Smooth muscle cell (in vitro differentiated cells): Measurements from ENCODE around the gene ROCK2. TPM values are rescaled to one million over a fixed set of nuclear protein-coding genes. Genes with fewer than 3 reads are reported as not detected.

ENCODE experiments used
- DNase-seq: peaks from one replicate; lab custom pipeline; 2025; ENCODE audit not compliant: unreplicated experiment; lab: John Stamatoyannopoulos, UW
- H2AFZ ChIP-seq: fragments of 200-600 bp; sonication (generic); 2 replicates; pipeline ENCODE4 v1.6.0; 2016; ENCODE audit warnings: antibody characterized with exemption, low read depth, mild to moderate bottlenecking
- H3F3A ChIP-seq: fragments of 200-600 bp; sonication (generic); 2 replicates; pipeline ENCODE4 v1.6.0; 2017; ENCODE audit warnings: antibody characterized with exemption, low read depth
- H3K27ac ChIP-seq: fragments of 200-600 bp; sonication (generic); 2 replicates; pipeline ENCODE4 v1.5.1; 2016; ENCODE audit warnings: low read depth, mild to moderate bottlenecking
- H3K27me3 ChIP-seq: fragments of 200-600 bp; sonication (generic); 2 replicates; pipeline ENCODE4 v1.6.1; 2016; ENCODE audit warnings: low read depth, mild to moderate bottlenecking
- H3K36me3 ChIP-seq: fragments of 200-600 bp; sonication (generic); 2 replicates; pipeline ENCODE4 v1.5.1; 2016; ENCODE audit warnings: low read depth
- H3K4me1 ChIP-seq: fragments of 200-600 bp; sonication (generic); 2 replicates; pipeline ENCODE4 v1.5.1; 2016; ENCODE audit warnings: low read depth
- H3K4me2 ChIP-seq: fragments of 200-600 bp; sonication (generic); 2 replicates; pipeline ENCODE4 v1.6.0; 2016; ENCODE audit warnings: mild to moderate bottlenecking
- H3K4me3 ChIP-seq: fragments of 200-600 bp; sonication (generic); 2 replicates; pipeline ENCODE4 v1.5.1; 2016; ENCODE audit warnings: mild to moderate bottlenecking
- H3K79me2 ChIP-seq: fragments of 200-600 bp; sonication (generic); 2 replicates; pipeline ENCODE4 v1.6.0; 2016; ENCODE audit warnings: low read depth, mild to moderate bottlenecking
- H3K9ac ChIP-seq: fragments of 200-600 bp; sonication (generic); 2 replicates; pipeline ENCODE4 v1.6.0; 2016; ENCODE audit warnings: low read depth
- H3K9me3 ChIP-seq: fragments of 200-600 bp; sonication (generic); replicated peaks from 2 replicates; pipeline ENCODE4 v1.5.1; 2016; ENCODE audit warnings: low read depth
- H4K20me1 ChIP-seq: fragments of 200-600 bp; sonication (generic); 2 replicates; pipeline ENCODE4 v1.6.0; 2016; ENCODE audit warnings: low read depth
- WGBS: methylation state at CpG from one replicate; pipeline ENCODE4 v1.1.7; 2016; ENCODE audit warnings: low lambda C conversion rate; 5-methylcytosine and 5-hydroxymethylcytosine counted together
- polyA plus RNA-seq: library from polyadenylated mRNA; unstranded; fragments of >200 nt; fragmentation: Nextera tagmentation; extraction: Ambion mirVana; gene quantifications from 2 replicates; pipeline ENCODE4 v1.2.1, GENCODE V29; 2016
- total RNA-seq: library from RNA; depleted of rRNA; stranded (reverse); fragments of >200 nt; gene quantifications from 2 replicates; pipeline ENCODE4 v1.2.3, GENCODE V29; 2014
- TF ChIP-seq, protein P1 (sequence below): fragments of 200-600 bp; sonication (generic); IDR thresholded peaks from 2 replicates; pipeline ENCODE4 v1.5.1; 2017; ENCODE audit warnings: borderline replicate concordance, mild to moderate bottlenecking, antibody characterized with exemption; ENCODE audit not compliant: insufficient read depth, poor library complexity, severe bottlenecking

The ROCK2 gene
- total and polyA plus RNA-seq, 2 experiments from 2014 or later, result 27.2 to 45.5 TPM

GRCh38 chr2:11161747-11162146, 182.7 kb downstream of the ROCK2 start:
- Histone ChIP-seq H3K27ac (no peak overlapping the region), H3F3A (no peaks in the 10 kb centered on the region), H3K27me3 (no peaks in the 10 kb centered on the region), H4K20me1 (no peaks in the 10 kb centered on the region), H3K4me2 (no peak overlapping the region), H3K4me1 (no peaks in the 10 kb centered on the region), H3K36me3 (no peaks in the 10 kb centered on the region), H3K9ac (no peak overlapping the region), H3K79me2 (no peaks in the 10 kb centered on the region), H2AFZ (no peak overlapping the region), H3K4me3 (no peak overlapping the region), H3K9me3 (no peaks in the 10 kb centered on the region)
- TF ChIP-seq, protein P1, sequence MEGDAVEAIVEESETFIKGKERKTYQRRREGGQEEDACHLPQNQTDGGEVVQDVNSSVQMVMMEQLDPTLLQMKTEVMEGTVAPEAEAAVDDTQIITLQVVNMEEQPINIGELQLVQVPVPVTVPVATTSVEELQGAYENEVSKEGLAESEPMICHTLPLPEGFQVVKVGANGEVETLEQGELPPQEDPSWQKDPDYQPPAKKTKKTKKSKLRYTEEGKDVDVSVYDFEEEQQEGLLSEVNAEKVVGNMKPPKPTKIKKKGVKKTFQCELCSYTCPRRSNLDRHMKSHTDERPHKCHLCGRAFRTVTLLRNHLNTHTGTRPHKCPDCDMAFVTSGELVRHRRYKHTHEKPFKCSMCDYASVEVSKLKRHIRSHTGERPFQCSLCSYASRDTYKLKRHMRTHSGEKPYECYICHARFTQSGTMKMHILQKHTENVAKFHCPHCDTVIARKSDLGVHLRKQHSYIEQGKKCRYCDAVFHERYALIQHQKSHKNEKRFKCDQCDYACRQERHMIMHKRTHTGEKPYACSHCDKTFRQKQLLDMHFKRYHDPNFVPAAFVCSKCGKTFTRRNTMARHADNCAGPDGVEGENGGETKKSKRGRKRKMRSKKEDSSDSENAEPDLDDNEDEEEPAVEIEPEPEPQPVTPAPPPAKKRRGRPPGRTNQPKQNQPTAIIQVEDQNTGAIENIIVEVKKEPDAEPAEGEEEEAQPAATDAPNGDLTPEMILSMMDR, result no peak
- WGBS, result 94% methylated on average over 4 of the region's 4 CpGs
- DNase-seq, result no peak

DNA sequence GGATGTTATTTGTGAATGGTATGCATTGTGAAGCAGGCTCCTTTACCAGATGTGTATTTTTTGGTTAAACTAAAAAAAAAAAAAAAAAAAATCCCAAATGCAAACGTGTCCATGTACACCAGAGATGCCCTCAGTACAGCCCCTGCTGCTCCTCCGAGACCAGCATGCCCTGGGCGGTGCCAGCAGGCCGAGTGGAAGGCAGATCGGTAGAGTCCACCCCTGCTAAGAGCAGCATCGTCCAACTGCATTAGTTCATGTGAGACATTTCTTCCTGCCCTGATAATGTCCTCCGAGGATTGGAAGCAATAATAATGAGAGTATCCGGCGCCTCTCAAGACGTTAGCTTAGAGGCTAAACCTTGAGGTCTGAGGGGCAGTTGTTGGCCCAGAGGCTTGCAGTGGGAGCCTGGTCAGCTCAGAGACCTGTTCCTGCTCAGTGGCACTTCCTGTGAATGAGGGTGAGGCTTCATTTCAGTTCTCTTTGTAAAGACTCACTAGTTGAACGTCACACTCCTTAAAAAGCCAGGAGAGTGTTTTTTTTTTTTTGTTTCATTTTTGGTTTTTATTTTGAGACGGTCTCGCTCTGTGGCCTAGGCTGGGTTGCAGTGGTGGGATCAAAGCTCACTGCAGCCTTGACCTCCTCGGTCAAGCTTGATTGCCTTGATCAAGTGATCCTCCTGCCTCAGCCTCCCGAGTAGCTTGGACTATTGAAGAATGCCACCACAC, 183.5 kb downstream of the ROCK2 start:
- Histone ChIP-seq H4K20me1 (no peaks in the 10 kb centered on the region), H3K4me3 (no peak overlapping the region), H3K27ac (no peak overlapping the region), H3K4me2 (no peak overlapping the region), H3K9ac (no peak overlapping the region), H3F3A (no peaks in the 10 kb centered on the region), H3K36me3 (no peaks in the 10 kb centered on the region), H3K79me2 (no peaks in the 10 kb centered on the region), H3K4me1 (no peaks in the 10 kb centered on the region), H3K27me3 (no peaks in the 10 kb centered on the region), H2AFZ (no peak overlapping the region), H3K9me3 (no peaks in the 10 kb centered on the region)
- 92% methylated on average over 15 of the region's 15 CpGs for WGBS
- DNase-seq, result no peak
- TF ChIP-seq, protein P1, result no peak

DNA sequence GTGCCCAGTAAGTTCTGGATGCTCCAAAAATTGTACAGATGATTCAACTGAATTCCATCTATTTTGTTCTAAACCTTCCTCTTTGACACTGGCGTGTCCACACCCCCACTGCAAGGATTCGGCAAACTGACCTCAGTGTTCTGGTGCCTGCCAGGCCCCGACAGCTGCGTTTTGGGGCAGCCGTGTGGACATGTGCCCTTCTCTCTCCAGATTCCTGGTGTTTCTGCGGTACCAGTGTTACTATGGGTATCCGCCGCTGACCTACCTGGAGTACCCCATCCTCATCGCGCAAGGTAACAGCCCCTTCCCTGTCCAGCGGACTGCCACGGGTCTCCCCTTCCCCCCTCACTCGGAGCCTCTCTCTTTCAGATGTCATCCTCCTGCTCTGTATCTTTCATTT, 184.2 kb downstream of the ROCK2 start:
- Histone ChIP-seq H3K79me2 (no peaks in the 10 kb centered on the region), H3K9ac (no peak overlapping the region), H2AFZ (no peak overlapping the region), H3K36me3 (no peaks in the 10 kb centered on the region), H4K20me1 (no peaks in the 10 kb centered on the region), H3F3A (no peaks in the 10 kb centered on the region), H3K27ac (no peak overlapping the region), H3K9me3 (no peaks in the 10 kb centered on the region), H3K4me2 (no peak overlapping the region), H3K4me1 (no peaks in the 10 kb centered on the region), H3K4me3 (no peak overlapping the region), H3K27me3 (no peaks in the 10 kb centered on the region)
- TF ChIP-seq, protein P1, result no peak
- DNase-seq, result no peak
- WGBS, result 91% methylated on average over 13 of the region's 13 CpGs
